Measurements from ENCODE around the gene ZNF697.

The ZNF697 gene

GRCh38 chr1:119660253-119661083 is 12.4 kb upstream of the ZNF697 start:
- no peak for DNase-seq

GRCh38 chr1:119659628-119660027 is 11.6 kb upstream of the ZNF697 start:
- no peak for DNase-seq

DNA sequence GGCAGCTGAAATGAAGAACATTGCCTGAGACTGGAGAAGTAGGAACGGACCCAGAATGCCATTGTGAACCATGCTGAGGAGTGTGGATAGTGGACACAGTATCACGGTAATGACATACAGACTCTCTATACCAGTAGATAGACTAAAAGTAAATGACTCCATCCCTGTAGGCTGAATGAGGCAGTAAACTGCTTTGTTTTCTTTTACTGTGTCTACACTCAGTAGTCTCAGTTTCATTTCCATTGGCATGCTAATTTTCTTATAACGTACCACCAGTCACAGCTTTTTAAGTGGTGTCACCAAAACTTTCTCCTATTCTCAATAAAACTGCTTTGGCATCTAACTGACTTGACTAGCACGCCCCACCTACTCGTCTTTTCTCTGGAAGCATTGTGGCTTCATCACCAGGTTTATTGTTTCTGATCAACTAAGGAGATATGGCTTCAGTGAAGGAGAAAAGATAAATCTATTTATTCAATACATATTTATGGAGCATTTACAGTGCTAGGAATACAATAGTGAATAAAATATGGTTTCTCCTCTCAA is 8.4 kb upstream of the ZNF697 start:
- DNase-seq: no peak

DNA sequence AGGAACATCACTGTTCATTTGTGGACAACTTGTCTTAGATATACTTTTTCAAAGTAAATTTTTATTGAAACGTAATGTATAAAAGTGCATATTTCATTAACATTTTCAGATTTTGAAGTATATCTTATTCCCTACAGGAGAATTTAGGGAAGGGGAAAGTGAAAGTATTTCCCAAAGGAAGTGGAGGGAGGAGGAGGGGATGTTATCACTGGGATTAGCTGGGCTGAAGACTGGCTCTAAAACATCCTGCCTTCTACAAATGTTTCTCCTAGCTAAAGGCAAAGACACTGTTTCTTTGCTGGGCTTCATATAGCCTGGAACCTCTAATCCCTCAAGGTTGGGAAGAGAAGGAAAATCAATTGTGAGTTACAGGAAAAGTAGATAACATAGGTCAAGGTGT is 7.1 kb upstream of the ZNF697 start:
- no peak for DNase-seq

- no peak for DNase-seq
Measured at GRCh38 chr1:119653839-119654170, 5.7 kb upstream of the ZNF697 start.

- DNase-seq: no peak
Measured at GRCh38 chr1:119653135-119653838, 5.2 kb upstream of the ZNF697 start.

- no peak for DNase-seq
Measured at GRCh38 chr1:119652587-119652986, 4.5 kb upstream of the ZNF697 start.

- DNase-seq: no peak
Measured at GRCh38 chr1:119651641-119652040, 3.6 kb upstream of the ZNF697 start.

- no peak for DNase-seq
Measured at GRCh38 chr1:119651133-119651532, 3.1 kb upstream of the ZNF697 start.

DNA sequence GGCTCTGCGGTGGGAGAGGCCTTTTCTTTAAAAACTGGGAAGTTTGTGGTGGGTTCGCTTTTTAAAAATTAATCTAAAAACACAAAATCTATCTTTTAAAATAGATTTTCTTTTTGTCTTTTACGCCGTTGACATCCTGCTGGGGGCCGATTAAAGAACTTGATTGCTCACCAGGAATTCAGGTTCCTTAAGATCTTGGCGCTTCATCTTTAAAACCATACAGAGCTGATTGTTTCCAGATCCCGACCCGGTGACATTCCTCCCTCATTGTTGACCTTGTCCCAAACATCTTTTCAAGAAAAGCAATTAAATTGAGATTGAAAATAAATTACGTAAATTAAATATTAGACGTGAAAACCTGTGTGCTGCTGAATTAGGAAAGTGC is 546 bp upstream of the ZNF697 start:
- DNase-seq: no peak

GRCh38 chr1:119647228-119647733 is 785 bp downstream of the ZNF697 start:
- no peak for DNase-seq

DNA sequence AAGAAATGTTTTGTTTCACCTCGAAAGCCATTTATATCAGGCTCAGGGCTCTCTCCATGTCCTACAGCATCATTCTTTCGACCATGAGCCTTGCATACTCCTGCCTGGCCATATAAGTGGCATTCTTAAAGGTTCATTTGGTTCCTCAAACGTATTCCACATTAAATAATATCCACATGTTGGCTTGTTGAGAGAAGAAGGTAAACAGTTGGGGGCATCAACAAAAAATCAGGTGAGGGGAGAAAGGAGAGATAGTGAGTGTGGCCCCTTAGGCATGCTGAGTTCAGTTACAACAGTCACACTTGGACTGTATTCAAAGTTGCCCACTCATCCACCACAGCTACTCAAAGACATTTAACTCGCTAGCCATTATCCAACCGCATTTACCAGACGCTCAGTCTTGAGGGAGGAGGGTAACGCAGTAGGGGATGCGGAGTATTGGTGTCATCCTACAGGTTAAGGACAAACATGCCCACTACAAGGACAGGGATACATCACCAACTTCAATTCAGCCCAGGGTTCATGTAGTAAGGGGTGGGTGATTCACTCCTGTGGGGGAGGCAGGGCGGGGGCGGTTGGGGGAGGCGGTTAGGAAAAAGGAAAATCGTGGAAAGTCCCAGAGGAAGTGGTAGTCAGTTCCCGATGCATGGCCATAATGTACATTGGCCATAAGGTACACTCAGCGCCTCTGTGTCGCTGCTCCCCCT is 1.4 kb downstream of the ZNF697 start:
- DNase-seq: no peak

DNA sequence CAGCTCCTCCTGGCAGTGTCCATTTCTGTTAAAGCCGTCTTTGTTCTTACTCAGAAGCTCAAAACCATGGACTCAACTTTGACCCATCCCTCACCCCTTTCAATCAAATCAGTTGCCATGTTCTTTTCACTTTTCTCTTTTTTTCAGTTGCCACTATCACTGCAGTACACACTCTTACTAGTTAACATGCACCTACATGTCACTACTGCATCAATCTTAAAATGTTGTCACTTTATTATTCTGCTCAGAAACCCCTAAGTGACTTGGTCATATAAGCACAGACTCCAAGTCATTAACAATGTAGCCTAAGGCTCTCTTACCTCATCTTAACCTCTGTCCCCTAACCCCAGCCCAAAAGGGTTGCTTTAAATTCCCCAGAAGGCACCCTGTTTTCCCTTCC is 9.0 kb downstream of the ZNF697 start:
- DNase-seq: no peak

- no peak for DNase-seq
Measured at GRCh38 chr1:119637710-119638109, 10.4 kb downstream of the ZNF697 start.

DNA sequence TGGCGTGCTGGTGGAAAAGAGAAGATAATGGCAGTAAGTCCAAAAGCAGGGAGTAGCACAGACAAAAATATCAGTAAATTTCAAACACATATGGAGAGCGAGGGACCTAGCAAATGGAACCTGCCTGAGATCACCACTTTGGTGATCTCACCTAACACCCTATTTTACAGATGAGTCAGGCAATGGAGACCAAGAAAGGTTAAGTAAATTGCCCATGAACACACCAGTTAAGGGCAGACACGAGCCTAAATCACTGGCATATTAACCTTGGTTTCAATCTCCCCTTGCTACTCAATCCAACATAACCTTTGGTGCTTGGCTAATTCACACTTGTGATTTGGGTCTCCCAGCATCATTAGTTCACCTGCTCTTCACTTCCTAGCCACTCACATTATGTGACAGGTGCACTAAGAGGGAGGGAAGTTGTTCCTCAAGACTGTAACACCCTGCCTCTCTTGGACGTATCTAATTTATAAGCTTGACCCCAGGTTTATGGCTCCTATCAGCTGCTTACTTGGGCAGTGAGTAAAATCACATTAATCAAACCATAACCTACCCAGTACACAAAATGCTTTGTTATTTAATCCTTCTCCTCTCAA is 11.5 kb downstream of the ZNF697 start:
- no peak for DNase-seq

- no peak for DNase-seq
Measured at GRCh38 chr1:119635811-119636390, 12.2 kb downstream of the ZNF697 start.

DNA sequence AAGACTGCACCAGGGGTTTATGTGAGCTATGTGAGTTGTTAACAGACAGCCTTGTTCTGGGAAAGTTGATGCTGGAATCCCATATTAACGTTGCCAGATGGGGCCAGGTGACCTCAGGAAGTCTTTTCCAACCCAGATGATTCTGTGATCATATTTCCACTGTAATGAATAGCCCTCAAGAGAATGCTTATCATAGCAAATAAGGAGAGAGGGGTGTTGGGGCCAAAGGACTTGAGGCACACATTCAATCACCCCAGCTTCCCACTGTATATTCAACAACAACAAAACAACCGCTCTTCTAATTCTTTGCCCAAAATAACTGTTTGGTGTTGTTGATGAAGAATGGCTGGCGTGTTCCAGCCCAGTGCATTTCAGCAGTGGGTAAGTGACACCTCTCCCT is 14.1 kb downstream of the ZNF697 start:
- no peak for DNase-seq

GRCh38 chr1:119633575-119633974 is 14.5 kb downstream of the ZNF697 start:
- DNase-seq: no peak

- no peak for DNase-seq
Measured at GRCh38 chr1:119632841-119633240, 15.2 kb downstream of the ZNF697 start.

DNA sequence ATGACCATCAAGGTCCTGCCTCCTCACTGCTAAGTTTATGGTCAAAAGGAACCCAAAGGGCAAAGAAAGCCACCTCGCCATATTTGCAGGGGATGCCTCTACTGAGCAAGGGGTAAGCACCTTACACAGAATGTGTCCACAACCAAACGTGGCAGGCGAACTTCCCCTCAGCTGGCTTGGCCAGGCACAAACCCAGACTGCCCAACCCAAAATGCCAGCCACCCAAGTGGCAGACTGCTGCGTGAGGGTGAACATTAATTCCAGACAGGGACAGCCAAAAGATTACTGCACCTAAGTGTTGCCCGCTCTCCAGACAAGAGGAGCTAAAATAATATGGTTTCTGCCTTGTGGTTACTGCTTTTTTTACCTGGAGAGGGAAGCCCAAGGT is 16.0 kb downstream of the ZNF697 start:
- no peak for DNase-seq

DNA sequence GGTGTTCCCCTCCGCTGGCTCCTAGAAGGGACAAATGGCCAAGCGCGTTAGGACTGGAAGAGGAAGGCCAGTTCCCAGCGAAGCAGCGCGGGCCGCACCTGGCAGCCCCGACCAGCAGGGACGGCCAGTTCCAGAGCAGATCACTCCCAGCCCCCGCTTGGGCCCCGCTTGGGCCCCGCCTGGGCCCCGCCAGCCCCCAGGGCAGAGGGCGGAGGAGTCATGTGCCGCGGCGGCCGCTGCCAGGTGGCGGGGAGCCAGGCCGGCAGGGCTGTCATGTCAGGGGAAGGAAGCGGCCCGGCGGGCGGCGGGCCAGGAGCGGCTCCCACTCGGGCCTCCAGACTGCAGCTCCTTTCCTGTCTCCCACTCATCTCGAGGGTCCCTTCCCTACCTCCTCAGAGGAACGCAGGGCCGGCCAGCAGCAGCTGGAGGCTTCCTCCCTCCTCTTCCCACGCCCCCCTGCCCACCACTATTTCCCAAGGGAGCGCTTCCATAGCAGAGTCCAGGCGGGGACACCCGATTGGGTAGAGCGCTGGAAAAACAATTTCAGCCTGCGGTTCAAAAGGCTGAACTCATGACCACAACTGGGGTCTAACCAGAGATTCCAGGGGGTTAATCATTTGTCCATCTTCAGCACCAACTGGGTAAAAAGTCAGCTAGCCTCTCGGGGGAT is 16.5 kb downstream of the ZNF697 start:
- no peak for DNase-seq

- DNase-seq: no peak
Measured at GRCh38 chr1:119631086-119631432, 17.0 kb downstream of the ZNF697 start.
